Tibial nerve (tissue), 3 donors: Measurements from ENCODE around the gene SIN3A.

ENCODE experiments used
- CTCF ChIP-seq, 5 experiments: fragments of 200-600 bp in 3 of 5; fragments of 450-650 bp in 2 of 5; sonication (generic) in 3 of 5; IDR thresholded peaks; one replicate each; pipeline ENCODE4 v1.5.1; 2016 to 2019; ENCODE audit warnings: antibody characterized with exemption in 5 of 5, mild to moderate bottlenecking in 3 of 5, moderate library complexity in 2 of 5
- POLR2A ChIP-seq, 2 donors: fragments of 450-650 bp; IDR thresholded peaks; one replicate each; pipeline ENCODE4 v1.6.1; 2017; ENCODE audit warnings: antibody characterized with exemption in 2 of 2, mild to moderate bottlenecking in 2 of 2, moderate library complexity in 2 of 2

- no peak for TF ChIP-seq CTCF (IDR thresholded peaks at IDR 0.05)
- TF ChIP-seq POLR2A (IDR thresholded peaks at IDR 0.05): no peak
These were observed 5.2 kb upstream of the SIN3A start for GRCh38 chr15:75456710-75457109.
